ENCODE data around the gene ANXA4. TPM values are rescaled to one million over a fixed set of nuclear protein-coding genes. Genes with fewer than 3 reads are reported as not detected.

Gene ANXA4
- total RNA-seq, 1 experiment from 2014 or later, result 92.0 TPM

GRCh38 chr2:69786052-69786560, 44.2 kb downstream of the ANXA4 start:
- Mint-ChIP-seq H3K9me3 (ENCODE audit: unreplicated experiment) (no peaks in the 10 kb centered on the region), H3K36me3 (ENCODE audit: insufficient read depth, unreplicated experiment) (peaks cover 30% of the 10 kb centered on the region), H3K4me1 (ENCODE audit: low read depth, unreplicated experiment) (peaks cover 41% of the 10 kb centered on the region), H3K27ac (ENCODE audit: unreplicated experiment) (peak overlapping the region; percentile 16), H3K4me3 (ENCODE audit: unreplicated experiment) (no peak overlapping the region), H3K27me3 (ENCODE audit: insufficient read depth, unreplicated experiment) (no peaks in the 10 kb centered on the region)
- peaks cover 6% of the 10 kb centered on the region for H3K36me3 ChIP-seq (ENCODE audit: control insufficient read depth, insufficient read depth, low read length)
- H3K27me3 ChIP-seq (replicated peaks; ENCODE audit: control insufficient read depth, insufficient read depth, low read length), result no peaks in the 10 kb centered on the region
- intact Hi-C loops (cut with micrococcal nuclease; ENCODE audit: unreplicated experiment), result no loop called here
- no peak for DNase-seq
- CTCF ChIA-PET, result no interaction called here
- H3K4me1 ChIP-seq, result peaks cover 54% of the 10 kb centered on the region
- no peaks in the 10 kb centered on the region for H3K9me3 ChIP-seq
- POLR2A ChIA-PET, result no interaction called here
- TF ChIP-seq, protein P1, sequence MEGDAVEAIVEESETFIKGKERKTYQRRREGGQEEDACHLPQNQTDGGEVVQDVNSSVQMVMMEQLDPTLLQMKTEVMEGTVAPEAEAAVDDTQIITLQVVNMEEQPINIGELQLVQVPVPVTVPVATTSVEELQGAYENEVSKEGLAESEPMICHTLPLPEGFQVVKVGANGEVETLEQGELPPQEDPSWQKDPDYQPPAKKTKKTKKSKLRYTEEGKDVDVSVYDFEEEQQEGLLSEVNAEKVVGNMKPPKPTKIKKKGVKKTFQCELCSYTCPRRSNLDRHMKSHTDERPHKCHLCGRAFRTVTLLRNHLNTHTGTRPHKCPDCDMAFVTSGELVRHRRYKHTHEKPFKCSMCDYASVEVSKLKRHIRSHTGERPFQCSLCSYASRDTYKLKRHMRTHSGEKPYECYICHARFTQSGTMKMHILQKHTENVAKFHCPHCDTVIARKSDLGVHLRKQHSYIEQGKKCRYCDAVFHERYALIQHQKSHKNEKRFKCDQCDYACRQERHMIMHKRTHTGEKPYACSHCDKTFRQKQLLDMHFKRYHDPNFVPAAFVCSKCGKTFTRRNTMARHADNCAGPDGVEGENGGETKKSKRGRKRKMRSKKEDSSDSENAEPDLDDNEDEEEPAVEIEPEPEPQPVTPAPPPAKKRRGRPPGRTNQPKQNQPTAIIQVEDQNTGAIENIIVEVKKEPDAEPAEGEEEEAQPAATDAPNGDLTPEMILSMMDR (IDR thresholded peaks at IDR 0.05; ENCODE audit: insufficient read depth in 1 of 2, low read depth in 1 of 2, low read length in 1 of 2, severe bottlenecking in 1 of 2, unreplicated experiment in 1 of 2), result no peak
- H3K4me3 ChIP-seq (ENCODE audit: low read depth, low read length), result no peak overlapping the region
- no TSS peak for BruUV-seq (replicated peaks)

DNA sequence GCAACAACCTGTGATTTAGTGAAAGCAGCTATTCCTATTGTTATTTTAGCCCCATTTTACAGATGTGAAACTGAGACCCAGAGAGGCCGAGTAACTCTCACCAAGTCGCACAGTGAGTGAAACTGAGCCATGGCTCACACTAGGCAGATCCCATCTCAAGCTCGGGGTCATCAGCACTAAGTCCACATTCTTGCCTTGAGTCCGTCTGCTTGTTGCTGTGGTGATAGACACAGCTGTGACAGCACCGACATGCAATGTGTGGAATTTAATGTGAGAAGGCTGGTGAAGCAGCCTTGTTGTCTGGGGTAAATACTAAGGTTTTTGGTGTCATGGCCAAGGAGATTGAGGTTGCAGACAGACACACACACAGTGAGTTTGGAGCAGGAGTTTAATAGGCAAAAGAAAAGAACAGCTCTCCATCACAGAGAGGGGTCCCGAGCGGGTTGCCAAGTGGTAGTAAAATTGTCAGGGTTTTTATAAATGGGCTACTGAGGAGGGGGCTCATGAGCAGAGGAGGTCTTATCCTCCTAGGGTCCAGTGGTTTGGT, 47.3 kb downstream of the ANXA4 start:
- DNase-seq, result peak; percentile 83 to 89
- no peaks in the 10 kb centered on the region for H3K27me3 Mint-ChIP-seq (ENCODE audit: insufficient read depth, unreplicated experiment)
- CTCF ChIA-PET, result interaction anchor here (1.1 to 1.5 kb wide), 2 partner anchors 26 to 48 kb away, joined by 3 to 6 read pairs; partner anchors contain the start of gene ANXA4
- Histone ChIP-seq H3K27me3 (replicated peaks; ENCODE audit: control insufficient read depth, insufficient read depth, low read length) (no peaks in the 10 kb centered on the region), H3K9me3 (no peaks in the 10 kb centered on the region), H3K4me3 (ENCODE audit: low read depth, low read length) (no peak overlapping the region), H3K36me3 (ENCODE audit: control insufficient read depth, insufficient read depth, low read length) (peaks cover 6% of the 10 kb centered on the region), H3K4me1 (peaks cover 40% of the 10 kb centered on the region)
- peak overlapping the region; percentile 61 for H3K4me3 Mint-ChIP-seq (ENCODE audit: unreplicated experiment)
- intact Hi-C loops (cut with micrococcal nuclease; ENCODE audit: unreplicated experiment), result loop anchor here (1.0 kb wide), 2 partner anchors 8 to 25 kb away; no protein-coding TSS in a partner anchor
- peaks cover 36% of the 10 kb centered on the region for H3K36me3 Mint-ChIP-seq (ENCODE audit: insufficient read depth, unreplicated experiment)
- POLR2A ChIA-PET, result interaction anchor here (0.5 to 1.8 kb wide), 3 partner anchors 10 to 828 kb away, joined by 3 to 7 read pairs (median 3); no protein-coding TSS in a partner anchor
- TF ChIP-seq, protein P1 (IDR thresholded peaks at IDR 0.05; ENCODE audit: insufficient read depth in 1 of 2, low read depth in 1 of 2, low read length in 1 of 2, severe bottlenecking in 1 of 2, unreplicated experiment in 1 of 2), result no peak
- peak overlapping the region; percentile 100 for H3K27ac Mint-ChIP-seq (ENCODE audit: unreplicated experiment)
- H3K4me1 Mint-ChIP-seq (ENCODE audit: low read depth, unreplicated experiment), result peaks cover 41% of the 10 kb centered on the region
- H3K9me3 Mint-ChIP-seq (ENCODE audit: unreplicated experiment), result no peaks in the 10 kb centered on the region
- no TSS peak for BruUV-seq (replicated peaks)

DNA sequence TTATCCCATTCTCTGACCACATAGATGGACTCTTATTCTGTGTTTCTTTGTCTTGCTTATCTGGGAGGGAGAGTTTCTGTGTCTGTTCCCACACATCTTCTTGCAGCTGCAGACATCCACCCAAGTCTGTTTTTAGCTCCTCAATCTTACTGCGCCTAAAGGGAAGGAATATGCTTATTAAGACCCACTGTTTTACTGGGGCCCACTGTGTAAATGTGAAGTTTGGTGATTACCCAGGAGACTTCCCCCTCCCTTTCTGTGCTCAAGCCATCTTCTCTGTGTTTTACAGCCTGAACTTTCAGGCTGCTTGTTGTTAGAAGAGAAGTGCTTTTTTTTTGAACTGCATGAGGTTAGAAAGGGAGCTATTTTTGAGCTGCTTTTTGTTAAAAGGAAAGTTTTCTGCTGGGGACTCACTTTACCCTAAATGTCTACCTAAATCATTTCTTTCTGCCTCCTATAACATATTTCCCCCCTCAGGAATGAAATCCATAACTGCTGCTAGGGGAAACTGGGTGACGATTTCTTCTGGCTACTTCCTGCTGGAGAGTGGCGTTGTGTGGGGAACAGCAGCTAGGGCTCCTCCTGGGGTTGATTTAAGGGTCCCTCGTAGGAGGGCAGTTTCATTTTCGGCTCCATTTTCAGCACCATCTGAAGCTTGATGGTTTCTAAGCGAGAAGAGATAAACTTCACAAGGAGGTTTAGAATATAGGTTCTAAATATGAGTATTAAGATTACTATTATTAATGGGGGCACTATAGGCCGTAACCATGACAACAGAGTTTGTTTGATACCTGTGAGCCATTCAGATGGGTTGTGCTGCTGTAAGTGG, 48.1 kb downstream of the ANXA4 start:
- peak overlapping the region; percentile 100 for H3K27ac Mint-ChIP-seq (ENCODE audit: unreplicated experiment)
- CTCF ChIA-PET, result interaction anchor here (1.0 to 1.5 kb wide), 4 partner anchors 10 to 65 kb away, joined by 3 to 6 read pairs (median 4); partner anchors contain the start of gene ANXA4
- peak overlapping the region; percentile 61 for H3K4me3 Mint-ChIP-seq (ENCODE audit: unreplicated experiment)

More for the DNA sequence above, 48.1 kb downstream of the ANXA4 start:
- H3K27me3 Mint-ChIP-seq (ENCODE audit: insufficient read depth, unreplicated experiment), result no peaks in the 10 kb centered on the region
- peaks cover 40% of the 10 kb centered on the region for H3K4me1 ChIP-seq
- H3K36me3 Mint-ChIP-seq (ENCODE audit: insufficient read depth, unreplicated experiment), result peaks cover 36% of the 10 kb centered on the region
- H3K9me3 ChIP-seq, result no peaks in the 10 kb centered on the region
- H3K27me3 ChIP-seq (replicated peaks; ENCODE audit: control insufficient read depth, insufficient read depth, low read length), result no peaks in the 10 kb centered on the region
- TSS peak; percentile 9 for BruUV-seq (replicated peaks)
- DNase-seq, result no peak
- POLR2A ChIA-PET, result interaction anchor here (0.5 to 1.8 kb wide), 4 partner anchors 9 to 828 kb away, joined by 3 to 7 read pairs (median 4); no protein-coding TSS in a partner anchor
- H3K4me1 Mint-ChIP-seq (ENCODE audit: low read depth, unreplicated experiment), result peaks cover 41% of the 10 kb centered on the region
- intact Hi-C loops (cut with micrococcal nuclease; ENCODE audit: unreplicated experiment), result loop anchor here (1.0 kb wide), 2 partner anchors 9 to 26 kb away; no protein-coding TSS in a partner anchor
- H3K9me3 Mint-ChIP-seq (ENCODE audit: unreplicated experiment), result no peaks in the 10 kb centered on the region
- peaks cover 5% of the 10 kb centered on the region; the same call in 1 of the 2 replicates for H3K36me3 ChIP-seq (ENCODE audit: control insufficient read depth, insufficient read depth, low read length)
- no peak overlapping the region for H3K4me3 ChIP-seq (ENCODE audit: low read depth, low read length)
- TF ChIP-seq, protein P1 (IDR thresholded peaks at IDR 0.05; ENCODE audit: insufficient read depth in 1 of 2, low read depth in 1 of 2, low read length in 1 of 2, severe bottlenecking in 1 of 2, unreplicated experiment in 1 of 2), result no peak
